HepG2 (cell line): ENCODE results near the gene RPS6KA2. TPM values are rescaled to one million over a fixed set of nuclear protein-coding genes. Genes with fewer than 3 reads are reported as not detected.

Experiments used
- AHR ChIP-seq: IDR thresholded peaks from 2 replicates; pipeline ENCODE4 v1.6.1; 2018; ENCODE audit warnings: missing genetic modification reagents, missing compliant biosample characterization
- BCLAF1 ChIP-seq: fragments of 450-650 bp; IDR thresholded peaks from 2 replicates; pipeline ENCODE4 v1.6.1; 2017; ENCODE audit warnings: mild to moderate bottlenecking
- GATAD2A ChIP-seq: IDR thresholded peaks from 2 replicates; pipeline ENCODE4 v1.6.1; 2016
- GPBP1L1 ChIP-seq: sonication (generic); formaldehyde crosslinking; IDR thresholded peaks from 2 replicates; pipeline ENCODE4 v1.5.0; 2020; ENCODE audit warnings: mild to moderate bottlenecking, missing genetic modification reagents
- HMG20A ChIP-seq: IDR thresholded peaks from 2 replicates; pipeline ENCODE4 v1.6.1; 2016; ENCODE audit warnings: borderline replicate concordance
- HNF4A ChIP-seq: sonication (generic); formaldehyde crosslinking; IDR thresholded peaks from 2 replicates; pipeline ENCODE4 v1.4.0; 2020; ENCODE audit warnings: missing genetic modification reagents
- IRF1 ChIP-seq: sonication (generic); formaldehyde crosslinking; IDR thresholded peaks from 2 replicates; pipeline ENCODE4 v1.4.0; 2020; ENCODE audit warnings: low read depth, mild to moderate bottlenecking, missing genetic modification reagents
- PCBP2 ChIP-seq: fragments of 200-400 bp; formaldehyde crosslinking; optimal IDR thresholded peaks from 2 replicates; pipeline ENCODE3; 2018; ENCODE audit warnings: low read length, low read depth; ENCODE audit not compliant: poor library complexity, severe bottlenecking
- RNF2 ChIP-seq: fragments of 450-650 bp; conservative IDR thresholded peaks from 2 replicates; pipeline ENCODE4 v1.6.1; 2016; ENCODE audit warnings: low read depth
- SATB2 ChIP-seq: sonication (generic); formaldehyde crosslinking; IDR thresholded peaks from 2 replicates; pipeline ENCODE4 v1.5.0; 2020; ENCODE audit warnings: missing genetic modification reagents
- SKIL ChIP-seq: sonication (generic); formaldehyde crosslinking; IDR thresholded peaks from 2 replicates; pipeline ENCODE4 v1.8.0; 2022; ENCODE audit warnings: missing genetic modification reagents, mild to moderate bottlenecking, moderate library complexity, borderline replicate concordance
- SSRP1 ChIP-seq: IDR thresholded peaks from 2 replicates; pipeline ENCODE4 v1.6.1; 2016; ENCODE audit warnings: control low read depth
- SYNCRIP ChIP-seq: fragments of 200-400 bp; formaldehyde crosslinking; IDR thresholded peaks from 2 replicates; pipeline ENCODE4 v1.6.1; 2018; ENCODE audit warnings: mild to moderate bottlenecking, low read depth, low read length; ENCODE audit not compliant: insufficient read depth
- XBP1 ChIP-seq: sonication (generic); formaldehyde crosslinking; IDR thresholded peaks from 2 replicates; pipeline ENCODE4 v1.5.0; 2020; ENCODE audit warnings: missing genetic modification reagents
- ZFP41 ChIP-seq: sonication (generic); formaldehyde crosslinking; IDR thresholded peaks from 2 replicates; pipeline ENCODE4 v1.4.0; 2020; ENCODE audit warnings: mild to moderate bottlenecking, missing genetic modification reagents, borderline replicate concordance
- ZFYVE20 ChIP-seq: sonication (generic); formaldehyde crosslinking; IDR thresholded peaks from 2 replicates; pipeline ENCODE4 v1.8.0; 2023; ENCODE audit warnings: low read depth, mild to moderate bottlenecking, moderate library complexity, missing genetic modification reagents, borderline replicate concordance
- ZNF276 ChIP-seq: sonication (generic); formaldehyde crosslinking; IDR thresholded peaks from 2 replicates; pipeline ENCODE4 v1.4.0; 2020; ENCODE audit warnings: mild to moderate bottlenecking, low read depth, missing genetic modification reagents
- ZNF589 ChIP-seq: sonication (generic); formaldehyde crosslinking; conservative IDR thresholded peaks from 2 replicates; pipeline ENCODE4 v1.8.0; 2022; ENCODE audit warnings: mild to moderate bottlenecking, moderate library complexity, missing genetic modification reagents
- polyA plus RNA-seq, 8 experiments: library from polyadenylated mRNA; depleted of rRNA in 3 of 8; stranded (reverse) in 7 of 8; unstranded in 1 of 8; fragments of >200 nt; fragmentation: Illumina TruSeq in 4 of 8; extraction: Trizol in 4 of 8; gene quantifications; 2 replicates each; pipeline versions ENCODE4 v1.2.1 to v1.2.3, GENCODE V29; 2011 to 2016; ENCODE audit warnings: low read depth in 4 of 8, missing spikeins in 1 of 8, mixed read lengths in 1 of 8; ENCODE audit not compliant: insufficient read depth in 1 of 8
- total RNA-seq, 5 experiments: library from RNA; depleted of rRNA; stranded (reverse); fragments of >200 nt; fragmentation: Illumina TruSeq; extraction: Trizol; gene quantifications; 2 replicates each; pipeline ENCODE4 v1.2.3, GENCODE V29; 2016; ENCODE audit warnings: low read depth in 1 of 5

RPS6KA2 gene
- total and polyA plus RNA-seq, 2 of the 13 experiments (the other 11 are each of a cell fraction or from before 2014, with no cell fraction given) = 0.22 to 0.38 TPM

- TF ChIP-seq BCLAF1 = no peak
- TF ChIP-seq ZNF276 (CRISPR knock-in tag) = no peak; the same call in 1 of the 2 replicates
- TF ChIP-seq HNF4A (CRISPR knock-in tag) = peak; percentile 48
- TF ChIP-seq SYNCRIP = no peak
- TF ChIP-seq SATB2 (CRISPR knock-in tag) = no peak
- peak; percentile 61; the same call in 1 of the 2 replicates for TF ChIP-seq RNF2
- TF ChIP-seq HMG20A (CRISPR knock-in tag) = peak; percentile 16; the same call in 1 of the 2 replicates
- no peak for TF ChIP-seq GPBP1L1 (CRISPR knock-in tag)
- TF ChIP-seq ZFP41 (CRISPR knock-in tag) = no peak
- TF ChIP-seq SKIL (CRISPR knock-in tag) = no peak
- TF ChIP-seq PCBP2 = no peak
- TF ChIP-seq ZNF589 (CRISPR knock-in tag) = no peak
- TF ChIP-seq SSRP1 = peak; percentile 64; the same call in 1 of the 2 replicates
- no peak for TF ChIP-seq ZFYVE20 (CRISPR knock-in tag)
- peak; percentile 59 for TF ChIP-seq GATAD2A (CRISPR knock-in tag)
- TF ChIP-seq IRF1 (CRISPR knock-in tag) = no peak
- TF ChIP-seq XBP1 = no peak
- no peak for TF ChIP-seq AHR (CRISPR knock-in tag)
Measured at GRCh38 chr6:166420351-166420750, 206.7 kb downstream of the RPS6KA2 start (continued).
